GM19438 (cell line): Measurements from ENCODE around the gene GPR158.

Experiments
- ATAC-seq: cut with Tn5 transposase; IDR thresholded peaks from one replicate; pipeline ENCODE4 v1.9.1; 2021; ENCODE audit warnings: low read depth; ENCODE audit not compliant: unreplicated experiment

The GPR158 gene

DNA sequence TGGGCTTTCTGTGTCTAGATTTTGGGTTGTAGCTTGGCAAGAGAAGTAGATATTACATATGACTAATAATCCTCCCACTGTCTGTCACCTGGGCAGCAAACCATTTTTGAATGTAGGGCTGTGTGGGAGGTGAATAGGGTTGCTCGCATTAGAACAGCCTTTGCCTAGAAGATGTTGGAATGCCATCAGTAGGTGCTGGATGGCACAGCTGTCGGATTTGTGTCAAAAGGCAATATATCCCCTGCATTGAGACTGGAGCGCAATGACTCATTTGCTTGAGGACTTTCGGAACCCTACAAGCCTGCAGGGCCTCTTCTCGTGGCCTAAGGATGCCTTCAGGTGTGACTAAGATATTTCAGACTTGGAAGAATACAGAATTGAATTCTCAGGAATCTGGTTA lies 323.8 kb downstream of the GPR158 start:
- ATAC-seq, result no peak

DNA sequence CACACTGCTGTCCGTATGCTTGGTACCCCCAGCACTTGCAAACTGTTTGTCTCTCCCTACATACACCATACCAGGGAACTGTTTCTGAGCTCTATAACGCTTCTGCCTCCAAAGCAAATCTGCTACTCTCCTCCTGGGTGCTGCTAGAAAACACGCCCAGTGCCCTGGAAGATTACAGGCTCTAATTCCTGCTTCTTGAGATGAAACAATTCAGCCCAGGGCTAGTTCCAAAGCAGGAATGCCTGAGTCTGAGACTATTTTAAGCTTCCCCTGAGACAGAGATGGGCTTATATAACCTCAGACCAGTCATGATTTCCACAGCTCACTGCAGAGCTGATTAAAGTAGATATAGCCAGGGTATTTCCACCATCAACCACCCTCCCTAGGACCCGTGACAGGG lies 327.1 kb downstream of the GPR158 start:
- ATAC-seq, result no peak

DNA sequence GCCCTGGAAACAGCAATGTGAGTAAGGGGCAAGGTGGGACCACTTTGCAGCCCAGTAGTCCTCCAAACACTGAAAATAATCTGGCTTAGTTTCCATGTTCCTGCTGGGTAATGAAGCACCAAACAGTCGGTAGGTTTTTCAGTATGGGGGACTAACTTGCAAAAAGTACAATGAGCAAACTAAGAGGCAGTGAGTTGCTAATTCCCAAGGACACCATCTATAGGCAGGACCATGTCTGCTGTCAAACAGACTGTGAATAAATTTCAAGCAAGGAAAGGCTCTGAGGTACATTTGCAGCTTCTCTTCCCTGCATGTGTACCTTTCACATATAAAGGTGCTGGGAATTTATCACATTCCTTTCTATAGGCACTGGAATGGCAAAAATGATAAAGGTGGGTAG lies 327.7 kb downstream of the GPR158 start:
- ATAC-seq, result no peak

DNA sequence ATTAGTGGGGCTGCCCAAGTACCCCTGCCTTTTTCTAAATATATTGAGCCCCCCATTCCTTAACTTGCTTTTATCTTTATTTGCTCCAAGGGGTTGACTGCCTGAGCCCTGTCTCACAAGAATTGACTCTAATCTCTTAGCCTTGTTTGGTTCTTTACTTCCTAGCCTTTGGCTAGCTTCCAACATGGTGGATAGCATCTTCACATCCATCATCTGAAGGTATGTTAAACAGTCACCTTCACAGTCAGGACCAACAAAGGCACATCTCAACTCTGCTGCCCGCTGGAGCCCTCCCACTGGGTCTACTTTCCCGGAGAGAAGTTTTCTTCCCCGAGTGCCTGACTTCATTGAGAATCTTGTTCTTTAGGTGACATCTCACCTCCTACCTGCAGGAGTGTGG lies 329.5 kb downstream of the GPR158 start:
- no peak for ATAC-seq

DNA sequence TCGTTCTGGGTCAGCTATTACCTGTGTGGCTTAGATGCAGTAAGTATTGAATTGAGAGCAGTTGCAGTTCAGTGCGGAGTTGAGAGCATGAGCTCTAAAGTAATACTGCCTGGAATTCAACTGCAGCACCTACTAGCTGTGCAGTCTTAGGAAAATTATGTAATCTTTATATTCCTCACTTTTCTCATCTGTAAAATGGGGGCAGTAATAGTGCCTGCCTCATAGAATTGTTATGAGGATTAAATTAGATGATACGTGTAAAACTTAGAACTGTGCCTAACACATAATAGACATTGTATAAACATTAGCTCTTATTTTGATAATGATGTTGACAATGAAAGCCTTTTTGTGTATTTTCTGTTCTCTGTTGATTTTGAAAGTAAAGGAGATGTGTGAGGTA lies 330.0 kb downstream of the GPR158 start:
- no peak for ATAC-seq

DNA sequence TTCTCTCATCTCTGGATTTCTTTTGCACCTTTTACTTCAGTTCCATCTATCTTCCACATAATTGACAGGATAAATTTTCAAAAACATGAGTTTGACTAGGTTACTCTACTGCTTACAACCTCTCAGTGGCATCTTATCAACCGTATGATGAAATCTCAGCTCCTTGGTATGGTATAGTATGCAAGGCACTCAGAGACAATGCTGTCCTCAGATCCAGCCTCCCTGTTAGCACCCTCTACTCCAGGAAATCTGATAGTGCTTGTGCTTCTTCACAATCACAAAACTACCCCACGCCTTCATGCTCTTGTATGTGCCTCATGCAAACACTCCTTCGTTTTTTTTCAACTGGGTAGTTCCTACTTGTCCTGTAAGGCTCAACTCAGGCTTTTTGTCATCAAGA lies 330.7 kb downstream of the GPR158 start:
- no peak for ATAC-seq

DNA sequence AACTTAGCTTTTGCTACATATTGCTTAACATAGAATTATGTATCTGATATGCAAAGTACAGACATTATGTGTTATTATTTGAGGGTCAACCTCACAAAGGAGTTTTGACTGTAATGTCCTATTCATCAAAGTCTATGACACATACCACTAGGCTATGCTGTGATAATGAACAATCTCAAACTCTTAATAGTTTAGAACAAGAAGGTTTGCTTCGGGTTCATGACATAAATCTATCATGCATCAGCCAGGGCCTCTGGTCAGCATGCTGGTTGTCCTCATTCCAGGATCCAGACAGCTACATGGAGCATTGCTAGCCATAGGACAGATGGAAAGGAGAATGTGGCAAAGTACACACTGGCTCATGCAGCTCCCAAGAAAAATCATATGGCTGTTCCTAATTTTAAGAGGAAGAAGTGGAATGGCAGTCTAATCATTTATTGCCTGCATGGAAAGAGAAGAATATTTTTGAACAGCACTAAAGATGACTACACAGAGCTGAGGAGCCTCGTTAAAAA lies 332.1 kb downstream of the GPR158 start:
- no peak for ATAC-seq

DNA sequence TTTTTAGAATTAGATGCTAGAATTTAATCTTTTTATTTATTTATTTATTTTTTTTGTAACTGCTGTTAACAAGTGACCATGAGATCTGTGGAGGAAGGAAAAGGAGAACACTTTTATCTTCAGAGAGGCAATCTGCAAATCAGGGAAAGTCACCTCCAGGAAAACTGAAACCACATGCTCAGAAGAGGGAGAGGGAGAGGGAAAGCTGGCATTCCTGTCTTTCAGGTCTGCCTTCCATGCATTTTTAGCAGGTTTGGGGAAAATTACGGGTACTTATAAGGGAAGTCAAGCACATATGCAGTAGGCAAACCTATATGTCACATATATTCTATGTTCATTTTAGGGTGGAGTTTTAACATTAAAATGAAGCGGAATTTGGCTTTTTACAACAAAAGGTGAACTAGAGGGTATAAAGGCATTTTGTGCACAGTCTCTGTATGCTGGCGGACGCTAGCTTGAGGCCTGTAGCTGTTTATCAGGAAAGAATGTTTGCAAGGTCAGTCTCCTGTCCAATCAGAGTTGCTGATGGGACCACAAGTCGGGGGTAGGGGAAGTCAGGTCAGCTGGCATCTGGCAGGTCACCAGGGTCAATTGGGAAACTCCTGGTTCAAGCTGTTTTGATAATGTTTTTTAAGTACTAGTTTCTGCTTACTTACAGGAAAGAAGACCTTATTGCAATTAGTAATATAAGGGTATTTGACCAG lies 333.5 kb downstream of the GPR158 start:
- ATAC-seq, result no peak

DNA sequence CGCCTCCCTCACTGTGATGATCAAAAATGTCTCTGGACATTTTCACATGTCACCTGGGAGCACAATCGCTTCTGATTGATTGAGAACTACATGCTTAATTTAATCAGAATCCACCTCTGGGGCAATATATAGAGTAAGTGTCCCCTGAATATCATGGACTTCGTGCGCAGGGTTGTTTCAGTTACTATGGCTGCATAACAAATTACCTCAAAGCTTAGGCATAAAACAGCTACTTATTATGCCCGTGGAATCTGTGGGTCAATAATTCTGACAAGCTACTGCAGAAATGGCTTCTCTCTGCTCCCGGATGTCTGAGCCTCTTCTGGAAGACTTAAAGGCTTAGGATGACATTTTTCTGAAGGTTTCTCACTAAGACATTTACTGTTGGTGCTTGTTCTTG lies 334.4 kb downstream of the GPR158 start:
- ATAC-seq, result no peak

DNA sequence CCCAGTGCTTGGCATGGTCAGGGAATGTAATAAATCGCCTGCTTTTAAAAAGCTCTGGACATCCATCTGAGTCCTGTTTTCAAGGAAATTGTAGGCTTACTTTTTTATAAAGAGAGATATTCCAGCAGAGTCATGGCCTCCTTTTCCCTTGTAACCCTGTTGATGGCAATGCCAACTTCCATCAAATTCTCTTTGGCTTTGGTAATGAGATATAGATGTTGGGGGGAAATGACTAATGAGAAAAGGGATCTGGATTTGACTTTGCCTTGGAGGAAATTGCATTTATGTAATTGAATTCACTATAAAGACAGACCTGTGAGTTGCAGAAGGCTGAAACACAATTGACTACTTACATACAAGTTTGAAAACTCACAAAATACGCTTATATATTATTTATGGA lies 347.5 kb downstream of the GPR158 start:
- no peak for ATAC-seq

DNA sequence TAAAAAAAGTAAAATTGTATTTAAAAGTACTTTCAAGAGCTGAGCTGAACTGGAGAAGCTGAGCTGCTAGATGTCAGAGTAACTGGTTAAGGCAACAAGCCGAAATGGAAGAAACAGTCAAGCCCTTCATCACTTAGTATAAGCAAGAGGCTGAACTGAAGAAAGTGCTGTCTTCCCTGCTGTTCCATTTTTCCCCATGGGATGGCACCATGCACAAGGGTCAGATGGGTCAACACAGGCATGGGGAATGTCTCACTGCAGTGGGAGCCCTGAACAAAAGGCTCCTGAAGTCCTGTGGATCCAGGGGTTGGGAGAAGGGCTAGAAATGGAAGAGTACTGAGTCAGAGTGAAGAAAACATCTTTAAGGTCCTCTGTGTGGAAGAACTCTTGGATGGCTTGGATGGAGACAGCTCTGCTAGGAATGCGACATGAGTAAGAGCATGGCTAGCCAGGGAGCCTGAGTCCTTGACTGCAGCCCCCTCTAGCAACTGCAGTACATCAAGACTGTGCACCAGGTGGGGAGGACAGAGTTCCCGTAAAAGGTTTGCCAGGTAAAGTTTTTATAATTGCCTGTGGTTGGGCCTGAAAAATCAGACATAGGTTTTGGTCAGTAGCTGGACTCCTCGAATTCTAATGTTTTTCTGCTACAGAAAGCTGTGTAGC lies 348.3 kb downstream of the GPR158 start:
- no peak for ATAC-seq

DNA sequence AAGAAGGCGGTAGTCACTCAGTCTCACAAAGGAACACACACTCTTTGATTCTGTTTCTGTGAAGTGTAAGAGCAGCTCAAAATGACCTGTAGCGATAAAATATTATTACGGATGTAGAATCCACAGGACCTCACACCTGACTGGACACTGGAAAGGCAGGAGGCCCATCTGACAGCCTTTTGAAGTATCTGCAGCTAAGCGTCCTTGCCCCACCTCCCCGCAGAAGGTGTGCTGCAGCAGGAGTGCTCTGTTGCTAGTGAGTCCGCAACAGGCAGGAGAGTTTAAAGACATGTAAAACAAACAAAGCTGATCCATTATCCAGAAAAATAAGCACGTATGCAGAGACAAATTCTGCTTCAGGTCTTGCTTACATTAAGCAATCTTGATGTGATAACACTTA lies 355.5 kb downstream of the GPR158 start:
- ATAC-seq, result no peak

DNA sequence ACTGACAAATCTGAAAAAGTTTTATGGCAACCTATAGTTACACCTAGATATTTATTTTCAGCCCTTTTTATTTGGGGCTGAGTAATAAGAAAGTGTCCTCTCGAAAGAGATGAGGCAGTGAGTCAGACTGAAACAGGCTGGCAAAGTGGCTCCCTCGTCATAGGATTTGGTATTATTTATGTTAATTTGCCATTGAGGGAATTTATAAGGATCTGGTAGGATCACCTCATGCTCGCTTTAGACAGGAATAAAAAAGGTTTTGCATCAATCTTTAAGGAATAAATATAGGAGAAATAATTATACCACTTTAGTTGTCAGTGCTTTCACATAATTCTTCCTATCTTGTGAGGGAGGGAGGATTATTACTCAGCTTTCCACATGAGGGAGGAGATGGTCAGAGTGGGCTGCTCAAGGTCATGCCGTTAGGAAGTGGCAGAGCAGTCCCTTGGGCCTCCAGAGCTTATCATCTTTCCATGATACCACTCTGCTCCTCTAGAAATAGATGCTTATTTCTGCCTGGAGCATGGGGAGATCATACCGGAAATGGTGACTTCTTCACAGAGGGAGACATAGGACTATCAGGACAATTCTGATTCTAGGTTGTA lies 356.8 kb downstream of the GPR158 start:
- ATAC-seq, result no peak

DNA sequence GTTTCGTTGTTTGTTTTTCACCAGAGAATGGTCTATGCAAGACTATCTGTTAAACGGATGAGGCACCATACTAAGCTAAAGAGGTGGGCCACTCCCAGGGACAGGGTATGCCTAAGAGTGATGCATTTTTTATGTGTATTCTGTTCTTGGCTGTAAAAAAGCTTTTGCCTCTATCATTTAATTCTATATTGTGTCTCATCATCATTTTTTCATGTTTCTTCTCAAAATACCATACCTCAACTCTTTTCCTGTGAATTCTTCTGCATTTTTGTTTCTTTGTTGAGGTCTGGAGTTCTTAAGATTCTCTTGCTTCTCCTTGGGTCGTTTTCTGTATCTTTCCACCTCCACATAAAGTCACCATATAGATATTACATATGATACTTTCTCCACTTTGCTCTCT lies 357.4 kb downstream of the GPR158 start:
- ATAC-seq, result no peak

DNA sequence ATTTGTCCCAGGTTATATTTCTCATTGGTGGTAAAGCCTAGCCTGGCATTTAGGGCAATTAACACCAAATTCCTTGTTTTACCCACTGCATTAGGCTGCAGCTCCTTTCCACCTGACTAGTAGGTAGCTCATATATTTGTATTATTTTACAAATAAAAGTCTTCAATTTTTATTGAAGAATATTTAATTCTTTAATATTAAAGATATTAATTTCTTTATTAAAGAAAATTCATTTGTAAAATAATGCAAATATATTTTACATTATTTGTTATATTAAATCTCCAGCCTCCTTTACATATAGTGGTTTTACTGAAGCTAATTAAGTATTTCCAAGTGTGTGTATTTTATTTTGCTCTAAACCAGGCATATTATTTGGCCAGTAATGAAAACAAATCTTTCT lies 361.2 kb downstream of the GPR158 start:
- ATAC-seq, result no peak

DNA sequence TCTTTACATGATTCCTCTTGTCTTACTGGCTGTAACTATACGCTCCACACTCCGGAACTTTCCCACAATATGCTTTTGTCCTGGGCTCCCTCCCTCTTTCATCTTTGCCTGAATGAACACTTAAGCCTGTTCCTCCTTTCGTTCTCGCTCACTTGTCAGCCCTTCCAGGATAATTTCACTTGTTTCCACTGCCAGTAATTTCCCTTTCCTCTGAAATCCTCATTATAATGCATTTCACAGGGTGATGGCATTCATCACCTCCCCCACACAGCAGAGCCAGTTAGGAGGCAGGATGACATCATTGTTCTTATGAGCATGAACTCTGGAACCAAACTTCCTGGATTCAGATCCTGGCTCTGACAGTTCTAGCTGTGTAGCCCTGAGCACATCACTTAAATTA lies 372.6 kb downstream of the GPR158 start:
- ATAC-seq, result no peak

DNA sequence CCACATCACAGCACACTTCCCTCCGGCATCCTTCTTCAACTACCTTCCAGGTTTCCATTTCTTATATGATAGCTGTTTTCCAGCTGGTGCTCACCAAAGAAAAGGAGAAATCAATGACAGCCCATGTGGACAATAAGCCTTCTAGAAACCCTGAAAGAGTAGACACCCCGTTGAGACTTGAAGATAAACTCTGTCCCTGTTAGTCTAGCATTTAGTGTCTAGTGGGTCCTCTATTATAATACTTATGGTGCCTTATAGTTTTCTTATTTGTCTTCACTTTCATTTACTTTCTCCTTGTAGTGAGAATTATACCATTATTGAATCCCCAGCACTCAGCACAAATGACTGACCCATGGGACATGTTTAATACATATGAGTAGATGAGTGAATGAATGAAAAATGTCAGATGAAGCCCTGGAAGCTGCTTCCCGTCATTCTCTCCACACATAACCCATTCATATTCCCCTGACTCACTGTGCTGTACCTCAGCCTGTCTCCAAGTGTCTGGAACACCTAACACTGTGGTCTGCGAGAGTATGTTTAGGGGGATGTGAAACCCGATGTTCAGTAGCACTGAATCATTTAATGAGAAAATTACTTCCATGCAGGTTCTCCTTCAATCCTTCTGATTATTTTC lies 377.6 kb downstream of the GPR158 start:
- no peak for ATAC-seq

DNA sequence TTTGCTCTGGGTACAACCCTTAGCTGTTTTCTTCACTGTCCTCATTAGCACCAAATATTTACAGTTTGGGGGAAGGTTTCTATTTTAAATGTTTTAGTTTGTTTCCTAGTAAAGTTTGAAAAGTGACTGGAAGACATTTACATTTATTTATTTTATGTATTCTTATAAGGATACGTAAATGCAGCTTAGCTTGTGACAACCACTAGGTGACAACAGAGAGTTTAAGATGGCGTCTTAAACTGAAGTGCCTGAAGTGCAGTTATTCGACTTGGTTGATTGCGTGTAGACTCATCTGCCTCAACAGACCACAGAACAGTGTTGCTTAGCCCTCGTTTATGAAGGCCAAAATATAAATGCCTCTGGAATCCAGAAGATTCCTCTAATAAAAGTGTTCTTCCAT lies 381.1 kb downstream of the GPR158 start:
- ATAC-seq, result no peak

DNA sequence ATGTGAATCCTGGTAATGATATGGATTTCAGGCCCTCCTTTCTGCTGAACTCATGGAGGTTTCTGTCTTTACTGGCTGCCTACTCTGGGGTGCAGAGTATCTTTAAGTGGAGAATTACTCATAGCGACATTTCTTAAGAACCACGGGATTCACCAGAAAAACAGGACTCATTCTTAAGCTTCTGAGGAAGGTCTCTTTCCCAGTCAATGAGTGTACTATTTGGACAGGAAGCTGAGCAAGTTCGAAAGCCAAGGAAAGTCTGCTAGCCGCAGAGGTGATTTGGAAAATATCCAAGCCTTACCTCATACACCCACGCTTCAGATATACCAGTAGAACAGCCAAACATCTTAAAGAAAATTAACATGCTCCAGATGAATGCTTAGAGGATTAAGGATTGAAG lies 381.7 kb downstream of the GPR158 start:
- ATAC-seq, result no peak

DNA sequence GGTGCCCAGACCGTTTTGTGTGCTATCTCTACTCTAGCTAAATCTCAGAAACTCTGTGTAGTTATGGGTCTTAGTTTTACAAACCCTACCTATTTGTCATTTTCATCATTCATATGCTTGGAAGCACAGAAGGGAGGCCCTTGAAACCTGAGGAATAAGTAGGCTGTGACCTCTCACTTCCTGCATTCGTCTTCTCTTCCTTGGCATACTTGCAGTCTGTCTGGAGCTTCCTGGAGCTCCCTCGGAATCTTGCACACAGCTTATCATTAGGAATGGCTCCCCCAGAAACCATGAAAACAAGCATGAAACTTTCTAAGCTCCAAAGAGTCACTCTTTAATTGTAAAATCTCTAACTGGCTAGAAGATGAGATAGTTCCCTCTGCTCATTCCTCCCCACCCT lies 382.3 kb downstream of the GPR158 start:
- ATAC-seq, result no peak

DNA sequence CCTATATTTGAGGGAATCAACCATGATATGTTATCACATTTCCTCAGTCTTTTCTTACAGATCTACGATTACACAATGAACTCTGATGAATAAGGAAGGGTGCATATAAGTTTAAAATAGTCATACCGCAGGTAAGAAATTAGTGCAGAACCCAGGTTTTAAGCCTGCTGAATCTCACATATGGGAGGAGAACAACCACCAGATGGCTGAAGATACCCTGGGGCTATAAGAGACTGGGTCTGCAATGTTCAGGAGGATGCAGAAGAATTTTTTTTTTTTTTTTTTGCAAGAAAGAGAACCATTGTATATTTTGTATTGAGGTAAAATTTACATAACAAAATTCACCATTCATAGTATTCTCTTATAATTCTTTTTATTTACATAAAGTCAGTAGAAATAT lies 387.0 kb downstream of the GPR158 start:
- ATAC-seq, result no peak

DNA sequence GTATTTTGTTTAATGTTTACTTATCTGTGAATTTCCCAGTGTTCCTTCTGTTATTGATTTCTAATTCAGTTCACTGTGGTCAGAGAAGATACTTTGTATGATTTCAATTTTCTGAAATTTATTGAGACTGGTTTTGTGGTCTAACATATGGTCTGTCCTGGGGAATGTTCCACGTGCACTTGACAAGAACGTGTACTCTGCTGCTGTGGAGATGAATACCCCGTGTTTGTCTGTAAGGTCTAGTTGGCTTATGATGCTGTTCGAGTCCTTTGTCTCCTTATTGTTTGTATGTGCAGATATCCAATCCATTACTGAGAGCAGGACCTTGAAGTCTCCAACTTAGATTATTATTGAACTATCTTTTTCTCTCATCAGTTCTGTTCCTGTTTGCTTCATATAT lies 387.7 kb downstream of the GPR158 start:
- ATAC-seq, result no peak
